ENCODE measurements around the gene ST8SIA6.
A peak's percentile ranks its signal among the peaks of the same experiment; 100 is the strongest.

DNA sequence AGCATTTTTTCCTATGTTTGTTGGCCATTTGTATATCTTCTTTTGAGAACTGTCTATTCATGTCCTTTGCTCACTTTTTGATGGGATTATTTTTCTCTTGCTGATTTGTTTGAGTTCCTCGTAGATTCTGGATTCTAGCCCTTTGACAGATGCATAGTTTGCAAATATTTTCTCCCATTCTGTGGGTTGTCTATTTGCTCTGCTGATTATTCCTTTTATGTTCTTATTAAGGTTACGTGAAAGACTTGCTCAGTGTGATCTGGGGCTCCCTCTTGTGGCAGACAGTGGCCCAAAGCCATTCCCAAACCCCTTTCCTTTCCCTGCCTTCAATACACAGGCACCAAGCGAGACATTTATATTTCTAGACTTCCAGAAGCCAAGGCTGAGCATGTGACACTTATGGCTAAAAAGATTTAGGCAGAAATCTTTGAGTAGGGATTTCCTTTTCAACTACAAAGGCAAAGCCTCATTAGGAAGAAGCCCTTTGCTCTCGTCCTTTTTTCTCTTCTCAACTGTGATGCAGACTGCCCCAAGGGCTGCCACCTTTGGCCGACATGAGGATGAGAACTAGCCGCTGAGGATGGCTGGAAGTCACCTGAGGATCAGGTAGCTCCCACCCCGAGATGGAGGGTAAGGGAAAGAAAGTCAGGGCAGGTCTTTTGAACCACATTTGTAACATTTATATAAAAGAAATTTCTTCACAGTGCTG is 23.6 kb downstream of the ST8SIA6 start:
- TF ChIP-seq CTCF (IDR thresholded peaks at IDR 0.05; ENCODE audit: low read length) = peak; percentile 79
- TF ChIP-seq EZH2 (optimal IDR thresholded peaks at IDR 0.05; ENCODE audit: low read depth, low read length) = no peak

Measured in MM.1S (cell line).